Renal cortical epithelial cell (primary cell): ENCODE measurements around the gene ENTREP1. TPM values are rescaled to one million over a fixed set of nuclear protein-coding genes. Genes with fewer than 3 reads are reported as not detected.
"Not testable (repeated sequence)": the region's sequence is repeated elsewhere in the genome, so short reads cannot be mapped to it uniquely, and the experiment has no call there.

ENCODE experiments used
- DNase-seq: peaks from one replicate; pipeline ENCODE4 v3.0.0-alpha.2; 2011; ENCODE audit warnings: low read depth
- total RNA-seq: library from RNA; depleted of rRNA; stranded (reverse); fragments of >200 nt; gene quantifications from 2 replicates; pipeline ENCODE4 v1.2.3, GENCODE V29; 2014

ENTREP1 gene
- total RNA-seq, 1 donor from 2014 or later, result 2.4 TPM

GRCh38 chr9:69411931-69412740 lies 87.1 kb downstream of the ENTREP1 start:
- no peak for DNase-seq

GRCh38 chr9:69412741-69413150 lies 87.7 kb downstream of the ENTREP1 start:
- DNase-seq, result peak; percentile 44

GRCh38 chr9:69420611-69421270 lies 95.7 kb downstream of the ENTREP1 start:
- no peak for DNase-seq

GRCh38 chr9:69421908-69422801 lies 97.1 kb downstream of the ENTREP1 start:
- peak; percentile 38 for DNase-seq

GRCh38 chr9:69425136-69425801 lies 100.3 kb downstream of the ENTREP1 start:
- DNase-seq, result no peak

GRCh38 chr9:69427286-69427685 lies 102.3 kb downstream of the ENTREP1 start:
- DNase-seq, result no peak

GRCh38 chr9:69428017-69428785 lies 103.2 kb downstream of the ENTREP1 start:
- no peak for DNase-seq

GRCh38 chr9:69429281-69429680 lies 104.3 kb downstream of the ENTREP1 start:
- no peak for DNase-seq

- DNase-seq, result no peak
Measured at GRCh38 chr9:69430206-69430605, 105.2 kb downstream of the ENTREP1 start.

GRCh38 chr9:69431203-69431602 lies 106.2 kb downstream of the ENTREP1 start:
- DNase-seq, result no peak

GRCh38 chr9:69431777-69432176 lies 106.8 kb downstream of the ENTREP1 start:
- DNase-seq, result no peak

GRCh38 chr9:69432623-69433022 lies 107.6 kb downstream of the ENTREP1 start:
- DNase-seq, result no peak

- peak; percentile 47 for DNase-seq
Measured at GRCh38 chr9:69433392-69433791, 108.4 kb downstream of the ENTREP1 start.

GRCh38 chr9:69433968-69434367 lies 109.0 kb downstream of the ENTREP1 start:
- DNase-seq, result no peak

GRCh38 chr9:69439654-69440053 lies 114.6 kb downstream of the ENTREP1 start:
- DNase-seq, result not testable (repeated sequence)

GRCh38 chr9:69440254-69440955 lies 115.4 kb downstream of the ENTREP1 start:
- not testable (repeated sequence) for DNase-seq
